Mesenchymal stem cell (in vitro differentiated cells and primary cell): ENCODE data around the gene ZNF485.
"Not testable (repeated sequence)": the region's sequence is repeated elsewhere in the genome, so short reads cannot be mapped to it uniquely, and the experiment has no call there.

ENCODE experiments used
- DNase-seq: peaks from one replicate; pipeline ENCODE4 v3.0.0-alpha.2; 2013
- H2AFZ ChIP-seq: one replicate; pipeline ENCODE4 v1.6.1; 2013; ENCODE audit warnings: low read depth, mild to moderate bottlenecking, control low read depth, inconsistent platforms, low read length, moderate library complexity
- H2AK5ac ChIP-seq: 2 replicates; pipeline ENCODE4 v1.6.1; 2013; ENCODE audit warnings: low read length, moderate library complexity, mild to moderate bottlenecking, inconsistent platforms; ENCODE audit not compliant: severe bottlenecking
- H2BK120ac ChIP-seq: one replicate; pipeline ENCODE4 v1.6.1; 2013; ENCODE audit warnings: low read depth, mild to moderate bottlenecking, inconsistent platforms, low read length, moderate library complexity
- H2BK12ac ChIP-seq, 2 experiments: one replicate each; pipeline ENCODE4 v1.6.1; 2013; ENCODE audit warnings: inconsistent platforms in 2 of 2, low read length in 2 of 2, mild to moderate bottlenecking in 2 of 2, moderate library complexity in 2 of 2, control low read depth in 1 of 2
- H2BK15ac ChIP-seq: one replicate; pipeline ENCODE4 v1.6.1; 2013; ENCODE audit warnings: mild to moderate bottlenecking, low read depth, inconsistent platforms; ENCODE audit not compliant: poor library complexity, severe bottlenecking
- H2BK5ac ChIP-seq: 2 replicates; pipeline ENCODE4 v1.6.1; 2013; ENCODE audit warnings: low read depth, mild to moderate bottlenecking, low read length, control low read depth, inconsistent platforms; ENCODE audit not compliant: poor library complexity, severe bottlenecking
- H3K14ac ChIP-seq, 2 experiments: one replicate each; pipeline ENCODE4 v1.6.1; 2013; ENCODE audit warnings: inconsistent platforms in 2 of 2, low read length in 2 of 2, control low read depth in 1 of 2, mild to moderate bottlenecking in 1 of 2, moderate library complexity in 1 of 2
- H3K18ac ChIP-seq, 2 experiments: one replicate each; pipeline ENCODE4 v1.6.1; 2013; ENCODE audit warnings: inconsistent platforms in 2 of 2, low read length in 2 of 2, control low read depth in 1 of 2, low read depth in 1 of 2, mild to moderate bottlenecking in 1 of 2
- H3K23ac ChIP-seq, 2 experiments: one replicate each; pipeline ENCODE4 v1.6.1; 2013; ENCODE audit warnings: inconsistent platforms in 2 of 2, low read length in 2 of 2, mild to moderate bottlenecking in 2 of 2, moderate library complexity in 2 of 2, control low read depth in 1 of 2
- H3K27ac ChIP-seq: 2 replicates; pipeline ENCODE4 v1.5.1; 2013; ENCODE audit warnings: mild to moderate bottlenecking, moderate library complexity, low read length, control low read depth, inconsistent platforms; ENCODE audit not compliant: poor library complexity, severe bottlenecking
- H3K27me3 ChIP-seq, 2 experiments: 2 replicates each; pipeline versions ENCODE4 v1.6.1 to v1.7.0; 2013; ENCODE audit warnings: low read length in 2 of 2, mild to moderate bottlenecking in 2 of 2, moderate library complexity in 2 of 2, control low read depth in 1 of 2, inconsistent platforms in 1 of 2; ENCODE audit not compliant: control insufficient read depth in 1 of 2, insufficient read depth in 1 of 2
- H3K36me3 ChIP-seq, 2 experiments: 2 replicates each; pipeline versions ENCODE4 v1.6.1 to v1.7.0; 2013; ENCODE audit warnings: low read length in 2 of 2, control low read depth in 1 of 2, inconsistent platforms in 1 of 2, low read depth in 1 of 2, mild to moderate bottlenecking in 1 of 2; ENCODE audit not compliant: insufficient read depth in 2 of 2, control insufficient read depth in 1 of 2
- H3K4ac ChIP-seq, 2 experiments: one replicate each; pipeline ENCODE4 v1.6.1; 2013; ENCODE audit warnings: inconsistent platforms in 2 of 2, low read length in 2 of 2, mild to moderate bottlenecking in 2 of 2, moderate library complexity in 2 of 2, control low read depth in 1 of 2, low read depth in 1 of 2
- H3K4me1 ChIP-seq: 2 replicates; pipeline ENCODE4 v1.6.1; 2013; ENCODE audit warnings: low read depth, low read length, control low read depth; ENCODE audit not compliant: control insufficient read depth, insufficient read depth
- H3K4me2 ChIP-seq: 2 replicates; pipeline ENCODE4 v1.6.1; 2013; ENCODE audit warnings: low read length, mild to moderate bottlenecking, inconsistent platforms; ENCODE audit not compliant: poor library complexity, severe bottlenecking
- H3K4me3 ChIP-seq, 2 experiments: 2 replicates each; pipeline versions ENCODE4 v1.5.1 to v1.7.0; 2013; ENCODE audit warnings: low read length in 2 of 2, mild to moderate bottlenecking in 2 of 2, control low read depth in 1 of 2, low read depth in 1 of 2; ENCODE audit not compliant: insufficient read depth in 1 of 2
- H3K79me1 ChIP-seq: replicated peaks from 2 replicates; pipeline ENCODE4 v1.6.1; 2013; ENCODE audit warnings: mild to moderate bottlenecking, control low read depth, low read length, inconsistent platforms; ENCODE audit not compliant: poor library complexity, severe bottlenecking
- H3K9ac ChIP-seq: 2 replicates; pipeline ENCODE4 v1.7.0; 2013; ENCODE audit warnings: mild to moderate bottlenecking, low read length, moderate library complexity
- H3K9me3 ChIP-seq: 2 replicates; pipeline ENCODE4 v1.7.0; 2013; ENCODE audit warnings: mild to moderate bottlenecking, low read length; ENCODE audit not compliant: control insufficient read depth
- H4K8ac ChIP-seq: one replicate; pipeline ENCODE4 v1.6.1; 2013; ENCODE audit warnings: inconsistent platforms, mild to moderate bottlenecking, low read length, moderate library complexity
- H4K91ac ChIP-seq: one replicate; pipeline ENCODE4 v1.6.1; 2013; ENCODE audit warnings: mild to moderate bottlenecking, low read length, inconsistent platforms
- WGBS: methylation state at CpG from one replicate; pipeline ENCODE4 v1.1.7; 2013; ENCODE audit warnings: mixed read lengths; 5-methylcytosine and 5-hydroxymethylcytosine counted together

ZNF485 gene

DNA sequence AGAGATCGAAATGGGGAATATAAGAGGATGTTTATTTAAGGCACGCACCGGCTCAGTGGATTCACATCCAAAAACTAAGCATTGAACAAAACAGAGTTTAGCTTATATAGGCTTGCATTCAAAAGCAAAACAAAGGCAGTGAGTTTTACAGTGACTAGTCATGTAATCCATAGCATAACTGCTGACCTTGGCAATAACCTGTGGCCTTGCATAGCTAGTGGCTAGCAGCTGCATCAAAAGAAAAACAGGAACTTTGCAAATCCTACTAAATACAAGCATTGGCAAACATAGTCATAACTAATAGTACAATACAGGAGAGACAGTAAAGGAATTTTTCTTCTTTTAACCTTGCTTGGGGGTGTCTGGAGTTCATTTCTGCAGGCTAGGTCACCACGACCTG, 9.7 kb upstream of the ZNF485 start:
- H2BK5ac ChIP-seq = no peak overlapping the region
- WGBS = 83% methylated on average over 1 of the region's 4 CpGs
- H3K9me3 ChIP-seq = peaks cover 8% of the 10 kb centered on the region
- H2BK15ac ChIP-seq = no peak overlapping the region
- no peak for DNase-seq
- H3K79me1 ChIP-seq = no peaks in the 10 kb centered on the region
- no peak overlapping the region for H4K91ac ChIP-seq
- no peak overlapping the region for H4K8ac ChIP-seq
- H3K27ac ChIP-seq = no peak overlapping the region
- no peak overlapping the region for H3K4ac ChIP-seq
- H2AK5ac ChIP-seq = no peak overlapping the region
- no peaks in the 10 kb centered on the region for H3K36me3 ChIP-seq
- no peak overlapping the region for H3K4me2 ChIP-seq
- no peaks in the 10 kb centered on the region for H3K27me3 ChIP-seq
- no peak overlapping the region for H3K9ac ChIP-seq
- no peak overlapping the region for H3K4me3 ChIP-seq
- no peak overlapping the region for H2AFZ ChIP-seq
- H2BK12ac ChIP-seq = no peak overlapping the region
- H3K23ac ChIP-seq = no peak overlapping the region
- no peak overlapping the region for H3K18ac ChIP-seq
- H3K4me1 ChIP-seq = peaks cover 5% of the 10 kb centered on the region
- no peak overlapping the region for H3K14ac ChIP-seq
- no peak overlapping the region for H2BK120ac ChIP-seq

GRCh38 chr10:43598446-43598845, 7.8 kb upstream of the ZNF485 start:
- no peak overlapping the region for H3K9ac ChIP-seq
- no peak overlapping the region for H3K27ac ChIP-seq
- H3K36me3 ChIP-seq = no peaks in the 10 kb centered on the region
- H2AFZ ChIP-seq = no peak overlapping the region
- DNase-seq = no peak
- H3K14ac ChIP-seq = peak overlapping the region in 1 of 2 experiments; percentile 11
- H3K23ac ChIP-seq = no peak overlapping the region
- no peak overlapping the region for H3K4ac ChIP-seq
- no peak overlapping the region for H3K4me3 ChIP-seq
- no peak overlapping the region for H2AK5ac ChIP-seq
- no peak overlapping the region for H2BK15ac ChIP-seq
- H3K18ac ChIP-seq = no peak overlapping the region
- no peaks in the 10 kb centered on the region for H3K79me1 ChIP-seq
- no peaks in the 10 kb centered on the region for H3K27me3 ChIP-seq
- WGBS = 79% methylated on average over 2 of the region's 2 CpGs
- H3K4me2 ChIP-seq = no peak overlapping the region
- H2BK120ac ChIP-seq = no peak overlapping the region
- no peak overlapping the region for H4K8ac ChIP-seq
- peaks cover 5% of the 10 kb centered on the region for H3K4me1 ChIP-seq
- H4K91ac ChIP-seq = peak overlapping the region; percentile 35
- H3K9me3 ChIP-seq = no peaks in the 10 kb centered on the region
- H2BK5ac ChIP-seq = no peak overlapping the region
- H2BK12ac ChIP-seq = no peak overlapping the region

GRCh38 chr10:43599333-43599732, 6.9 kb upstream of the ZNF485 start:
- WGBS = no CpG with 5 or more reads among the region's 2 CpGs
- Histone ChIP-seq H3K4ac (no peak overlapping the region), H3K4me2 (no peak overlapping the region), H2BK120ac (no peak overlapping the region), H3K9ac (no peak overlapping the region), H2BK12ac (no peak overlapping the region), H3K14ac (no peak overlapping the region), H4K8ac (no peak overlapping the region), H3K36me3 (no peaks in the 10 kb centered on the region), H3K27ac (no peak overlapping the region), H3K23ac (no peak overlapping the region), H3K79me1 (no peaks in the 10 kb centered on the region), H2AFZ (no peak overlapping the region), H3K18ac (no peak overlapping the region), H4K91ac (no peak overlapping the region), H2BK15ac (no peak overlapping the region), H3K4me1 (peaks cover 5% of the 10 kb centered on the region), H3K27me3 (no peaks in the 10 kb centered on the region), H2AK5ac (no peak overlapping the region), H3K9me3 (no peaks in the 10 kb centered on the region), H3K4me3 (no peak overlapping the region), H2BK5ac (no peak overlapping the region)
- DNase-seq = no peak

GRCh38 chr10:43601576-43601975, 4.7 kb upstream of the ZNF485 start:
- H2AK5ac ChIP-seq, H2BK120ac ChIP-seq, H3K18ac ChIP-seq, H3K27ac ChIP-seq, H3K4me2 ChIP-seq, H2BK5ac ChIP-seq, H4K91ac ChIP-seq, H4K8ac ChIP-seq, H2BK12ac ChIP-seq, DNase-seq, H2AFZ ChIP-seq, H3K4me1 ChIP-seq, H3K9me3 ChIP-seq, H3K27me3 ChIP-seq, H3K14ac ChIP-seq, H3K4ac ChIP-seq, H3K36me3 ChIP-seq, H3K23ac ChIP-seq, H3K4me3 ChIP-seq, H3K9ac ChIP-seq, H2BK15ac ChIP-seq, H3K79me1 ChIP-seq: not testable (repeated sequence)
- 83% methylated on average over 5 of the region's 6 CpGs for WGBS
